Activated T-cell treated with anti-CD3 and anti-CD28 coated beads, Interleukin-2, amount 50 U/mL, for 72 hours (primary cell): Measurements from ENCODE around the gene ZNF576. TPM values are rescaled to one million over a fixed set of nuclear protein-coding genes. Genes with fewer than 3 reads are reported as not detected.

Experiments
- ATAC-seq, 2 donors: fragments of 150-1000 bp; cut with Tn5 transposase; replicated peaks in 1 of 2; 2 replicates each; pipeline ENCODE4 v1.10.0; 2021; ENCODE audit warnings: moderate library complexity in 2 of 2, mild to moderate bottlenecking in 1 of 2
- DNase-seq, 2 donors: peaks; one replicate each; pipeline ENCODE4 v3.0.0; 2021 to 2022; ENCODE audit warnings: mixed read lengths in 1 of 2
- H3K27ac Mint-ChIP-seq: one replicate; pipeline ENCODE4 v1.8.0; 2022; ENCODE audit warnings: mild to moderate bottlenecking, moderate library complexity, mixed read lengths
- H3K27me3 Mint-ChIP-seq: one replicate; pipeline ENCODE4 v1.8.0; 2022; ENCODE audit warnings: low read depth, mixed read lengths
- H3K36me3 Mint-ChIP-seq, 2 donors: one replicate each; pipeline ENCODE4 v1.8.0; 2022; ENCODE audit warnings: mixed read lengths in 2 of 2, mild to moderate bottlenecking in 1 of 2; ENCODE audit not compliant: insufficient read depth in 2 of 2
- H3K4me1 Mint-ChIP-seq: one replicate; pipeline ENCODE4 v1.8.0; 2022; ENCODE audit warnings: low read depth, mixed read lengths
- H3K4me3 Mint-ChIP-seq, 2 donors: one replicate each; pipeline ENCODE4 v1.8.0; 2022; ENCODE audit warnings: mild to moderate bottlenecking in 2 of 2, mixed read lengths in 2 of 2, moderate library complexity in 2 of 2
- H3K9me3 Mint-ChIP-seq, 2 donors: one replicate each; pipeline ENCODE4 v1.8.0; 2022; ENCODE audit warnings: mixed read lengths in 2 of 2
- total RNA-seq, 2 donors: library from RNA; stranded (reverse); gene quantifications; one replicate each; pipeline ENCODE4 v1.2.3, GENCODE V29; 2022

The ZNF576 gene
- total RNA-seq, 2 donors from 2014 or later, result 10.0 to 11.8 TPM

DNA sequence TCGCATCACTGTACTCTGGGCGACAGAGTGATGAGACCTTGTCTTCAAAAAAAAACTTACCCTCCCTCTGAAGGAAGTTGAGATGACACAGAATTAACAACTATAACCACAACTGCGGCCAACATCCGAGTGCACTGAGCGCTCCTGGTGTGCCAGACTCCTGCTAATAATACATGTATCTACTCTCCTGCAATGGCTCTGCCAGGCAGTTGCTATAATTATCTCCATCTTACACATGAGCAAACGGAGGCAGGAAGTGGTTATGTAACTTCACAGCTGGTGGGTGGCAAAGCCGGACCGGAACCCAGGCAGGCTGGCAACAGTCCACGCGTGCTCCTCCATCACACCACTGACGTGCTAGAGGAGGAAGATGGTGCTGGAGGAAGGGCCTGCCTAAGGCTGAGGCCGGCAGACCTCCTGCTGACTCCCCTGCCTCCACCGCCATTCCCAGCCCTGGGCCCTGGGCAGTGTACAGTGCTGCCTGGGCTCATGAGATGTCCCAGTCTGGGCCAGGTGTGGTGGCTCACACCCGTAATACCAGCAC, 33.6 kb upstream of the ZNF576 start:
- Mint-ChIP-seq H3K27me3 (no peaks in the 10 kb centered on the region), H3K36me3 (peaks cover 11 to 19% of the 10 kb centered on the region in 2 donors), H3K27ac (peak overlapping the region; percentile 94), H3K9me3 (peaks cover 0 to 2% of the 10 kb centered on the region in 2 donors), H3K4me3 (peak overlapping the region; percentile 65 to 75), H3K4me1 (peaks cover 51% of the 10 kb centered on the region)
- peak; percentile 71 to 79 for DNase-seq
- peak; percentile 94 to 96 for ATAC-seq

DNA sequence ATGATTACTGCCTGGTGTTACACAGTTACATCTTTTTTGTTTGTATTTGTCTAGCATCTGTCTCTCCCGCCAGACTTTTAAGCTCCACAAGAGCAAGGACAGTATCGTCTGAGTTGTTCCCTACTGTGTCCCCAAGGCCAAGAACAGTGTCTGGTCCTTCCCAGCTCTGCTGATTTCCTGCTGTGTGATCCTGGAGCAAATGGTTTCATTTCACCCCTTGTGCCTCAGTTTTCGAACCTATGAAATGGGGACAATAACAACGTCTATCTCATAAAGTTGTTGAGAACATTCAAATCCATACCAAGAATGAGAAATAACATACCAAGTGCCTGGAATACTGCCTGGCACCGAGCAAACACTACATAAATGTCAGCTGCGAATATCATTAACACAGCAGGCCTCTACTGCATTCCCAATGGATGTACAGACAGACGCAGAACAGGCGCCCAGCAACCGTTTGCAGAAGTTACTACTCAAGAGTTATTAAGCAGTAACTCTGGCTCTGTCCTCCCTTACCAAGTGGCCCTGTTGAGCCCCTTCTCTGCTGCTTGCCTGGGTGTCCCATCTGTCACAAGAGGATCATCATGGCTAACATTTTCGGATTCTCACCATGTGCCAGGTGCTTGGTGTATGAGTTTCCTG, 32.5 kb upstream of the ZNF576 start:
- no peak for ATAC-seq
- no peak for DNase-seq
- Mint-ChIP-seq H3K9me3 (peaks cover 0 to 2% of the 10 kb centered on the region in 2 donors), H3K4me3 (peak overlapping the region; percentile 5 to 25), H3K27ac (peak overlapping the region; percentile 66), H3K27me3 (no peaks in the 10 kb centered on the region), H3K4me1 (peaks cover 51% of the 10 kb centered on the region), H3K36me3 (peaks cover 11 to 17% of the 10 kb centered on the region in 2 donors)

DNA sequence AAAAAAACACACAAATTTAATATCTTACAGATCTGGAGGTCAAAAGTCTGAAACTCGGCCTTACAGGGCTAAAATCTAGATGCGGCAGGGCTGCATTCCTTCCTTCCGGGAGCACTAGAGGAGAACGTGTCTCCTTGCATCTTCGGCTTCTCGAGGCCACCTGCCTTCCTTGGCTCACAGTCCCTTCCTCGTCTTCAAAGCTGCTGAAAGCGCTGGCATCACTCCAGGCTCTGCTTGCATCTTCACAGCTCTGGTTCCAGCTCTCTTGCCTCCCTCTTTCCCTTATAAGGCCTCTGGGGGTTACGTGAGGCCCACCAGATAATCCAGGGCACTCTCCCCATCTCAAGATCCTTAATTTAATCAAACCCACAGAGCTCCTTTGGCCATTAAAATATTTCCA, 31.6 kb upstream of the ZNF576 start:
- Mint-ChIP-seq H3K9me3 (peaks cover 0 to 2% of the 10 kb centered on the region in 2 donors), H3K36me3 (peaks cover 11 to 16% of the 10 kb centered on the region in 2 donors), H3K27ac (no peak overlapping the region), H3K27me3 (no peaks in the 10 kb centered on the region), H3K4me3 (no peak overlapping the region), H3K4me1 (peaks cover 56% of the 10 kb centered on the region)
- ATAC-seq (no peak), DNase-seq (no peak)

DNA sequence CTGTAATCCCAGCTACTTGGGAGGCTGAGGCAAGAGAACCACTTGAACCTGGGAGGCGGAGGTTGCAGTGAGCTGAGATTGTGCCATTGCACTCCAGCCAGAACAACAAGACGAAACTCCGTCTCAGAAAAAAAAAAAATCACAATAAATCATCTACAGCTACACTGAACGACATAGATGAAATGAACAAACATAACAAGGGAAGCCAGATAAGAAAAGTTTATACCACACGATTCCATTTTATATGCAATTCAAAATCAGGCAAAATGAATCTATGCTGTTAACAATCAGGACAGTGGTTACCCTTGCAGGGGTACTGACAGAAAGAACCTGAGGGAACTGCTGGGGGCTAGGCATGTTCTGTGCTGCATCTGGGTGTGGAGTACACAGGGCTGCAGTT, 26.7 kb upstream of the ZNF576 start:
- DNase-seq (no peak), ATAC-seq (no peak)
- Mint-ChIP-seq H3K4me3 (no peak overlapping the region), H3K36me3 (peaks cover 0 to 3% of the 10 kb centered on the region in 2 donors), H3K9me3 (no peaks in the 10 kb centered on the region), H3K27me3 (no peaks in the 10 kb centered on the region), H3K27ac (no peak overlapping the region), H3K4me1 (peaks cover 36% of the 10 kb centered on the region)

DNA sequence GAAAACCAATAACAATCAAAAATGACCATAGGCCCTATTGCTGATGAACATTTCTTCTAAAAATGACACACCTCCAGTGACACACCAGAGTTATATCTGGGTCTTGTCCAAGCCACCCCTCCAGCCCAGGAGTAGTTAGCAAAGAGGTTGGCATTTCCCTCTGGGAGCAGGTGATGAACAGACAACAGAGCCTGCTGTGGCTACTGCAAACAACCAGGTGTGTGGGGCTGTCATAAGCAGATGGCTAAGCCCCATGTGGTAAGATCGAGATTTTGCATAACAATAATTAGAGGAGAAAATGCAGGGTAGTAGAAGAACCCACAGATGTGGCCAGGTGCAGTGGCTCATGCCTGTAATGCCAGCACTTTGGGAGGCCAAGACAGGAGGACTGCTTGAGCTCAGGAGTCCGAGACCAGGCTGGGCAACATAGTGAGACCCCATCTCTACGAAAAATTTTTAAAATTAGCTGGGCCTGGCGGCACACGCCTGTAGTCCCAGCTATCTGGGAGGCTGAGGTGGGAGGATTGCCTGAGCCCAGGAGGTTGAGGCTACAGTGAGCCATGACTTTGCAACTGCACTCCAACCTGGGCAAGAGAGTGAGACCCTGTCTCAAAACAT, 26.1 kb upstream of the ZNF576 start:
- Mint-ChIP-seq H3K27ac (peak overlapping the region; percentile 64), H3K4me3 (no peak overlapping the region), H3K36me3 (peaks cover 0 to 7% of the 10 kb centered on the region in 2 donors), H3K27me3 (no peaks in the 10 kb centered on the region), H3K4me1 (peaks cover 37% of the 10 kb centered on the region), H3K9me3 (no peaks in the 10 kb centered on the region)
- ATAC-seq (no peak), DNase-seq (no peak)

DNA sequence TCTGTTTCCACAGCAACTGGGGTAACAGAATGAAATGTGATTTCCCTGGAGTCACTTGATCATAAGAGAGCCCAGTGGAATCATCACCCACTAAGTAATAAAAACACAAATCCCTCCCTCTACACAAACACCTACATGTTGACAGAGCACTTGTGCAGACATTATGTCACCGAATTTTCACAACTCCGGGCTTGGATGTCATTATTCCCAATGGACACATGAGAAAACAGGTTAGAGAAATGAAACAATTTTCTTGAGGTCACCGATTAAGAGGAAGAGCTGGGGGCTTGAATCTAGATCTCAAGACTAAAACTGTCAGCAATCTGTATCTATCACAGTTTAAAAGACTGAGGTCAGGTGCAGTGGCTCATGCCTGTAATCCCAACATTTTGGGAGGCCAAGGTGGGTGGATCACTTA, 24.2 kb upstream of the ZNF576 start:
- Mint-ChIP-seq H3K4me1 (peaks cover 53% of the 10 kb centered on the region), H3K27me3 (no peaks in the 10 kb centered on the region), H3K9me3 (no peaks in the 10 kb centered on the region), H3K36me3 (peaks cover 0 to 4% of the 10 kb centered on the region in 2 donors), H3K4me3 (no peak overlapping the region), H3K27ac (peak overlapping the region; percentile 89)
- DNase-seq (no peak), ATAC-seq (no peak)

DNA sequence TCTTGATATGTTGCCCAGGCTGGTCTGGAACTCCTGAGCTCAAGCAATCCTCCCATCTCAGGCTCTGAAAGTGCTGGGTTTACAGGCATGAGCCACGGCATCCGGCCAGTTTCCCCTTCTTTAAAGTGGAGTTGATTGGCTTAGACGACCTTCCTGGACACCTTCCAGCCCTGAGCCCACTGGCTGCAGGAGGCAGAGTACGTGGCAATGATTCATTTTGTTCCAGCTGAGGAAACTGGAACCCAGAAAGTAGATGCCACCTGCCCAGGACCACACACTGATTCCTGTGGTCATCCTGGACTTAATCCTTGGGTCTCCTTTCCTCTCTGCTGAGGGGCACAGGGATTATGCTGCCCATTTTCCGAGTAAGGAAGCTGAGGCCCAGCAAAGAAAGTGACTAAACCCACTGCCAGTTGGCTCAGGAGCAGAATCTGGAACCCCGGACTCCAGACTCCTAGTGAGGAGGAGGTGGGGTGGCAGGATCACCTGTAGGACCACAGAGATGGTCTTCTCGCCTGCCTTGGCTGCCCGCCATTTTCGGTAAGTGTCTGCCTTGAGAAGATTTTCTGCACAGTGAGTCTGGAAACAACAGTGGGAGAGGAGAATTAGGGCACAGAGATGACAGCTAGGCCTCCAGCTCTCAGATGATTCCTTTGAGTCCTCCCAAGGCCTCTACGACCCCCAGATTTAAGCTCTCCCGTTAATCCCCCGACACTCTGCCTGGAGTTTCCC, 21.8 kb upstream of the ZNF576 start:
- no peaks in the 10 kb centered on the region for H3K9me3 Mint-ChIP-seq
- peaks cover 0 to 4% of the 10 kb centered on the region in 2 donors for H3K36me3 Mint-ChIP-seq
- H3K4me1 Mint-ChIP-seq, result peaks cover 61% of the 10 kb centered on the region
- ATAC-seq, result no peak
- peak overlapping the region; percentile 95 for H3K27ac Mint-ChIP-seq
- H3K4me3 Mint-ChIP-seq, result peak overlapping the region; percentile 98 to 99
- no peaks in the 10 kb centered on the region for H3K27me3 Mint-ChIP-seq
- no peak for DNase-seq

DNA sequence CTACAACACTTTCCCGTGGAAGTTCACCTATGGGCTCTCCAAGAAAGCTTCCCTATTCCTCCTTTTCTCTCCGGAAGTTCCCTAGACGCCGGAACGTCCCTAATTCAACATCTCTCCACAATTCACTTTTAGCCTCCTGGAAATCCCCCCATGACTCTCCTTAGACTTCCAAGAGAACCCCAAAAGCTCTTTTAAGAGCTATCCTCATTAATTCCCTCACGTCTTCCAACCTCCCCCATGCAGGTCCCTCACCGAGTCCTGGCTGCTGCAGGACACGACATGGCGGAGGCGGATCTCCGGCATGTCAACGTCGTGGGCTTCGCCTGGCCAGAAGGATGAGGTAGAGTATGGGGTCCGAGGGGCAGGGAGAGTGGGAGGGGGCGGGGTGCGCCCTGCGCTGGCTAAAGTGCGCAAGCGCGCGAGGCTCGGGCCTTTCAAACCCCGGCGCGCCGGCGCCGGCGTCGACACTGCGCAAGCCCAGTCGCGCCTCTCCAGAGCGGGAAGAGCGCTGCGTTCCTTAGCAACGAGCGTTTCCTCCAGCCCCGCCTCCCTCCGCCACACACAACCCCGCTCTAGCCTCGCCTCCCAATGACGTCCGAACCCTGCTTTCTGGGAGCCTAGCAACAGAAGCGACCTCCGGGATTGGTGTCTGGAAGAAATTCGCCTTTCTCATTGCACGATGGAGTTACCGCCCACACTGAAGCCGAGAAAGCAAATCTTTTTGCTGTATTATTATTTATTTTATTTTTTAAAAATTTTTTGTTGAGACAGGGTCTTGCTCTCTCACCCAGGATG, 21.0 kb upstream of the ZNF576 start, which contains the start of the genes PINLYP and XRCC1:
Gene PINLYP (plus strand): TSS at position 646 of the 795 bp plus-strand sequence. CDS start 1,391 bp downstream, outside the sequence.
Gene XRCC1 (minus strand): TSS at position 372 of the 795 bp plus-strand sequence. CDS start 69 bp downstream, at position 303.
- H3K4me3 Mint-ChIP-seq, result peak within 1 kb of the TSS; percentile 98 to 99
- ATAC-seq (peak; percentile 99 to 100), DNase-seq (peak; percentile 95 to 97)
- H3K9me3 Mint-ChIP-seq, result no peaks in the 10 kb centered on the region
- peaks cover 3 to 4% of the 10 kb centered on the region in 2 donors for H3K36me3 Mint-ChIP-seq
- H3K4me1 Mint-ChIP-seq, result peaks cover 61% of the 10 kb centered on the region
- peak within 1 kb of the TSS; percentile 95 for H3K27ac Mint-ChIP-seq
- H3K27me3 Mint-ChIP-seq, result no peaks in the 10 kb centered on the region

DNA sequence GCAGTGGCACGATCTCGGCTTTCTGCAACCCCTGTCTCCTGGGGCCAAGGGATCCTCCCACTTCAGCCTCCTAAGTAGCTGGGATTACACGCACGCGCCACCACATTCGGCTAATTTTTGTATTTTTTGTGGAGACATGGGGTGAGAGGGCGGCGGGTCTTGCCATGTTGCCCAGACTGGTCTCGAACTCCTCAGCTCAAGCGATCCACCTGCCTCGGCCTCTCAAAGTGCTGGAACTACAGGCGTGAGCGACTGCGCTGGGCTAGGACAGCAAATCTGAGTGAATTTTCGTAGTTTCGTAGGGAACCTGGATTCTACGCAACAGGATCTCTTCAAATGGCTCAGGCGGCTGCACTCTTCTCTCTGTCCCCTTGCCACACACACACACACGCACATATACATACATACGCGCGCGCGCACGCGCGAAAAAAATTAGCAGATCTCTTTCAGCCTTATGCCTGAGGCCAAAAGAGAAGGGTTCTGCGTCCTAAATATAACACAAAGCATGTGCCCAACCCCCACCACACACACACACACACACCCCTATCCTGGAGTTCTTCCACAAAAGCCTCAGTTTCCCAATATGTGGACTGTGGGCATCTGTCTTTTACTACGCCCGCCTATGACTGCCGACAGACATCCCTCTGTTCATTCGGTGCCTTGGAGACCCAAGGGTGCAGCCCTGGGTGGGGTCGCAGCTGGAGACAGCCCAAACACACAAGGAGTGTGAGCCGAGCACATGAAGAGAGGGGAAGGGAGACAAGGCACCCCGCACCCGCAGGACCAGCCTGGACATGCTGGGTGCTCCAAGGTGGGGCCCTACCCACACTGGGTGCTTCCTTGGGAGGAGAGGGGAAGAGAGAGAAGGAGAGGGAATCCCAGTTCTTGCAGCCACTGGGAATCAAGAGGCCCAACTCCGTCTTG, 20.2 kb upstream of the ZNF576 start:
- DNase-seq (no peak), ATAC-seq (peak in 1 of 2 donors; percentile 1)
- peaks cover 3 to 4% of the 10 kb centered on the region in 2 donors for H3K36me3 Mint-ChIP-seq
- no peak overlapping the region for H3K27ac Mint-ChIP-seq
- H3K27me3 Mint-ChIP-seq, result no peaks in the 10 kb centered on the region
- H3K9me3 Mint-ChIP-seq, result no peaks in the 10 kb centered on the region
- peaks cover 55% of the 10 kb centered on the region for H3K4me1 Mint-ChIP-seq
- H3K4me3 Mint-ChIP-seq, result peak overlapping the region; percentile 73 to 98

DNA sequence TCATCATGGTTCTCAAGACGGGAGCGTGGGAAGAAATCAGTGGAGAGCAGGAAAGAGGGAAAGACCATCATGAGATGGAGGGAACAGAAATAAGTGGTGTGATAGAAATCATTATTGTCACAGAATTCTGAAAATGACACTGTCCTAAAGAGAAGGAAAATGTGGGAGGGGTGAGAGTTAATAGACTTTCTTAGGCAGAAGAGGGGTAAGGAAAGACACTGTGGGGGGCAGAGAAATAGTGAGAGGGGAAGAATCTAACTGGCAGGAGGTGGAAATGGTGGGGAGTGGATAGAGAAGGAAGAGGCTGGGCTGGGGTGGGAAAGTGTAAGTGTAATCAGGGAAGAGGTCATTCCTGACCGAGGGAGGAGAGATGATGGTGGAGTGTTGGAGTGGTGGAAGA, 17.6 kb upstream of the ZNF576 start:
- DNase-seq, result no peak
- peak overlapping the region; percentile 52 to 76 for H3K4me3 Mint-ChIP-seq
- no peaks in the 10 kb centered on the region for H3K27me3 Mint-ChIP-seq
- H3K9me3 Mint-ChIP-seq, result no peaks in the 10 kb centered on the region
- no peak overlapping the region for H3K27ac Mint-ChIP-seq
- H3K4me1 Mint-ChIP-seq, result peaks cover 43% of the 10 kb centered on the region
- no peak for ATAC-seq
- H3K36me3 Mint-ChIP-seq, result peaks cover 3 to 4% of the 10 kb centered on the region in 2 donors

DNA sequence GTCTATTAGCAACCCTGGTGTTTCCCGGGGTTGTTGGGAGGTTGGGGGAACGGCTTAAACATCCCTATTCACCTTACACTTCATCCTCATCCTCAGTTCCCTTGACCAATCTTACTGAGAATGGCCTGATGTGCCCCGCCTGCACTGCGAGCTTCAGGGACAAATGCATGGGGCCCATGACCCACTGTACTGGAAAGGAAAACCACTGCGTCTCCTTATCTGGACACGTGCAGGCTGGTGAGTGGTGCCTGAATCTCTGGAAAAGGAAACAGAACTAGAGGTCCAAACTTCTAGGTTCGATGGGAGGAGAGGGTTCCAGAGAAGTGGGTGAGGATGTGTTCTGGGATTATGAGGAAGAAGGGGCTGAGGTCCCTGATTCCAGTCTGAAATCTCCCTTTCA, 14.9 kb upstream of the ZNF576 start:
- ATAC-seq (no peak), DNase-seq (no peak)
- Mint-ChIP-seq H3K9me3 (no peaks in the 10 kb centered on the region), H3K27ac (no peak overlapping the region), H3K4me3 (peak overlapping the region in 1 of 2 donors; percentile 42), H3K36me3 (peaks cover 0 to 3% of the 10 kb centered on the region in 2 donors), H3K4me1 (peaks cover 25% of the 10 kb centered on the region), H3K27me3 (no peaks in the 10 kb centered on the region)
